ENCODE results near the gene ATAD3B.

Gene ATAD3B

DNA sequence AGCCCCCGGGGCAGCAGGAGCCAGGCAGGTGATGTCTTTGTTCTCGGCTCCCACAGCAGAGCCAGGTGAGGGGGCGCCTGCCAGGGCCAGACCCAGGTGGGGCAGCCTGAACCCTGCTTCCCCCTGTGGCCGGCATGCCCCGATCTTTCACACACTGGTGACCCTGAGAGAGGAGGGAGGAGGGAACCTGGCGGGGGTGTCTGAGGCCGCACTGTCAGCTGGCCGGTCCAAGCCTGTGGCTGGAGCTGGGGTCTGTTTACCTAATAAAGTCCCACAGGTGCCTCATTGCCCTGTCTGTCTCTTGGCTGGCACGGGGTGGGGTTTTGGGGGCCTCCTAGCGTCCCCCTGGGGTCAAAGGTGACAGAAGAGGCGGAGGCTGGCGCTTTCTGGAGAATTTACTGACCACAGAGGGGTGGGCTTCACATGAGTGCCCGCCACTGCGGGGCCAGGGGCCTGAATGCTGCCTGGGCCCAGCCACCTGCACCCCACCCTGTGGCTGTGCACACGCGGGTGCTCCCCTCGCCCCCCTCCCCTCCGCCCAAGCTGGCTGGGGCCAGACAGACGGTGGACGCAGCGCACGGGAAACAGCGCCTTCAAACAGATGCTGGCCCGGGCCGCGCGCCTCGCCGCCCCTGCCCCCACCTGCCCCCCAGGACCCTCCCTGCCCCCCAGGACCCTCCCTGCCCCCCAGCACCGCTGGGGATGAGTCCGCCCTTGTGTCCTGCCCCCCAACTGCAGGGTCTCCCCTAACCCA is 63.0 kb downstream of the ATAD3B start:
- no peak for DNase-seq (ENCODE audit: low read depth in 3 of 3)

DNA sequence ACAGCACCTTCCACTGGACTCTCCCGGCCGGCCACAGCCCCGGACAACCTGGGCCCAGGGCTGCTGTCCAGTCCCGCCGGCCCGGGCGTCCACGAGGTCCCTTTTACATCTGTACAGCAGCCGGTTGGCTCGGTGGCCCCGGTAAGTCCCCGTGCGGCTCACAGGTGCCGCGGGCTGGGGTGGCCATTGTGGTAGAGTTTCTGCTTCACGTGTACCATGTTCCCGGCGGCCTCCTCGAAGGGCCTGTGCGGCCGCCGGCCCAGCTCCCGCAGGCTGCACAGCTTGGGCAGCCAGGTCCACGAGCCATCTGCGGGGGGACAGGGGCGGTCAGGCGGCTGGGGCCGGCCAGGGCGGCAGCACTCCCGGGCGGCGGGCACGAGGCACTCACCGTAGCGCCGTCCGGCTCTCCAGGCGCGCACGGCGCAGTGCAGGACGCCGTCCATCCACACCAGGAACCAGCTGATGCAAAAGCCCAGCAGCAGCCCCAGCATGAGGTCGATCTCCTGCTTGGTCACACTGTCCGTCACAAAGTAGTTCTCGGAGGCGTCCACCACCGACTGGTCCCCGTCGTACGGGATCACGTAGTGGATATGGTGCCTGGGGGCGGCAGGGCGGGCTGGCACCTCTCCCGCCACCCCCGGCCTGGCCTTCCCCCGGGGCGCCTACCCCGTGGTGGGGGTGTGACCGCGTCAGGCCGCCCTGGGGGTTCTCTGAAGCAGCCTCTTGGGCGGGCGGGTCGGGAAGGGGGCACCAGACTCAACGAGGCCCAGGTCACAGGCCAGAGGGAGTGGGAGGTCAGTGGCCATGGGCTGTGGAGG is 63.8 kb downstream of the ATAD3B start:
- no peak for DNase-seq (ENCODE audit: low read depth in 3 of 3)

DNA sequence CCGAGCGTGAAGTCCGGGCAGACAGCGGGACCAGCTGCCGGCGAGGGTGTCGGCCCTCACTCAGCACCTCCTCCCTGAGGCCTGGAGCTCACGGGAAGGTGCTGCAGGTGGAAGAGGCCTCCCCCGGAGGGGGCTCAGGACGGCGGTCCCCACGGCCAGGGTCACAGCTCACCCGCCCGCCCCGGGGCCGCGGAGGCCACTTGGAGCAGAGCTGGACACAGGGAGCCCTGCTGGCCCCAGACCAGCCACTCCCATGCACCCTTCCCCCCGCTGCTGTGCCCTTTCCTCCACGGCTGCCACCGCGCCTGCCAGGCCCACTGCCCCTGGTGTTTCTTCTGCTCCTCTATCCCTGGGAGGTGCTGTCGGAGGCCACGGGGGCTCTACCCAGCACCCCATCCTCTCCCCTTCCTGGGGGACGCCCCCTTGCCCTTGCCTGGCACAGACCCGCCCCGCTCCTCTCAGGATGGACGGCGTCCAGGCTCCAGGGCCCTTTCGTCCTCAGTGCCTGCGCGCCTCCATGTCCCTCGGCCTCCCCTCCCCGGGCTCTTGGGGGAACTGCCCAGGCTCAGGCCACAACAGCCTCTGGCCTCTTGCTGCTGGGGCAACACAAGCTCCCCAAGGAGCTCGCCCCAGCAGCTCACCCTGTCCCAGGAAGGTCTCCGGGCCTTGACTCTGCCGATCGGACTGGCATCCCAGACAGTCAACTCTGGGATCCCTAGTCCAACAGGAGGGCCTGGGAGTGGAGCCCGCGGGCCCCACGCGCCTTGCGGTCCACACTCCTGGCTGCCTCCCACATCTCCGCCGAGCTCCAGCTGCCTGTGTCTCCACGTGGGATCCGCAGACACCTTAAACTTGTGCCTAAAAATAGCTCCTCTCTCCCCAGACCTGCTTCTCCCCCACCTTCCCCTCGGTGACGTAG is 64.7 kb downstream of the ATAD3B start:
- DNase-seq (ENCODE audit: low read depth in 3 of 3): no peak

DNA sequence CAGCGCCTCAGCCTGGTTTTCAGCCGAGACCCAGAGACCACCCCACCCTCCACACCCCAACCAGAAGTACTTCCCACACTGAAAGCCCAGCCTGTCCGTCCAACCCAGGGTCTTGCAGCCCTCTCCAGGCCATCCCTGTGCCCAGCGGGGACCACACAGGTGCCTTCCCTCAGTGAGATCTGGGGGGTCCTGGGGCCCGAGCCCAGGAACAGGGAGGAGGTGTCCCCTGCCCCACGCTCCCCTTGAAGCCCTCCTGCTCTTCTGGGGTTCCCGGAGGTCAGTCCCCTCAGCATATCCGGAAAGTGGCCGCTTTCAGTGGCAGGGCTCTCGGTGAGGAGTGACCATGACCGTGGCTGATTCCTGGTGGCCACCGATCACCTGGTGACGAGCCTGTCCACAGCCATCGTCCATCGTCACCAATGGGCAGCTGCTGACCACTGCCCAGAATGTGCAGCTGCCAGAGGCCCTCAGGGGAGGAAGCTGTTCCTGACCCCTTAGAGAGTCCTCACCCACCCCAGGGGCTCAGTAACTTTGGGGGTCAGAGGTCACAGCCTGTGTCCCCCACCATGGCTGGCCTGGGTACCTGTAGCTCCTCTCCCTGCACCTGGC is 65.5 kb downstream of the ATAD3B start:
- DNase-seq (ENCODE audit: low read depth in 3 of 3): no peak

DNA sequence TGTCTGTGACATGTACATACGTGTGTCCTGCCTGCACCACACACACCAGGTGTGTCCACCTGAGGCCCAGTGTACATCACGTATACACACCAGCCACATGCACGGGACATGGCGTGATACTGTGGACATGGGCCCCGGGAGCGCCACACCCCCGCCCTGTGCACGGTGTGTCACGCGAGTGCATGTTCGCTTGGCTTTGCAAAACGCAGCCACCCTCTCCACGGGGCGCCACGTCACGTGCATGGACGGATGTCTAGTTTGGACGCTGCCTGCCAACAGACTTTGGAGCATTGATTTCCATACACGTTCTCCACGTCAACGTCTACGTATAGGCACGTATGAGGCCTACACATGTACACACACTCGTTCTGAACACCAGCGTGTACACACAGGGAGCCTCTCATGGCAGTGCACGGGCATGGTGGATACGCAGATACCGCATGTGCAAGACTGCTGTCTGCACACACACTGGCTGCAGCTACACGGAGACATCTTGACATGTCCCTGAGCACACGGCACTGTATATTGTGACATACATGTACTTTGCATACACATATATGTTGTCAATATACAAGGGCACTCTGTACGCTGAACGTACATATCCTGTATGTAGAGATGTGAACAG is 66.2 kb downstream of the ATAD3B start:
- no peak for DNase-seq (ENCODE audit: low read depth in 3 of 3)

DNA sequence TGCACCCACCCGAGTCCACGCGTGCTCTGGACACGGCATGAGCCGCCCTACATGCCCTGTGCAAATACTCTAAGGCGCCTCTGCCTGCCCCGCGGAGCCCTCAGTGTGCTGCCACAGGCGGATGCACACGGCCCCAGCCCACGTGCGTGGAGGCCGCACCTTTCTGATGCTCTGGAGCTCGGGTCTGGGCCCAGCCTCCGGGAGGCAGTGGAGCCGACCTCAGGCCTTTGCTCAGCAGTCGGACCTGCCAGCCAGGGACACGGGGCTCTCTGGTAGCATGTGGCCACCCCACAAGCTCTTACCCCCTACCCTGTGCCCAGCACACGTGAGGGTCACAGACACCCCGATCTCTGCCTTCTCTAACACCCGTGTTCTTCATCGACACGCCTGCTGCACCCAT is 66.8 kb downstream of the ATAD3B start:
- DNase-seq (ENCODE audit: low read depth in 3 of 3): no peak

DNA sequence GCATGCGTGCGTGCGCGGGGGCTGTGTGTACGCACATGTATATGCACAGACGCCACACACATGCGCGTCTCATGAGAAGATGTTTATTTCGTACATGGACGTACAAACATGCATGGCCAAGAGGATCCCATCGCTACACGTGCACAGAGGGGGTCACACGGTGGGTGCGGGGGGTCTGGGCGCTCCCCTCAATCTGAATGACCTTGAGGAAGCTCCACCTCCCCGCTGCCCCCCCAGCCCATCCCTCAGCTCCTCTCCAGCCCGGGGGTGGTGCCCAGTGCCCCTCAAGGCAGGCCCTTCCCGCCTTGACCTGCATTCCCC is 67.4 kb downstream of the ATAD3B start:
- no peak for DNase-seq (ENCODE audit: low read depth in 3 of 3)

DNA sequence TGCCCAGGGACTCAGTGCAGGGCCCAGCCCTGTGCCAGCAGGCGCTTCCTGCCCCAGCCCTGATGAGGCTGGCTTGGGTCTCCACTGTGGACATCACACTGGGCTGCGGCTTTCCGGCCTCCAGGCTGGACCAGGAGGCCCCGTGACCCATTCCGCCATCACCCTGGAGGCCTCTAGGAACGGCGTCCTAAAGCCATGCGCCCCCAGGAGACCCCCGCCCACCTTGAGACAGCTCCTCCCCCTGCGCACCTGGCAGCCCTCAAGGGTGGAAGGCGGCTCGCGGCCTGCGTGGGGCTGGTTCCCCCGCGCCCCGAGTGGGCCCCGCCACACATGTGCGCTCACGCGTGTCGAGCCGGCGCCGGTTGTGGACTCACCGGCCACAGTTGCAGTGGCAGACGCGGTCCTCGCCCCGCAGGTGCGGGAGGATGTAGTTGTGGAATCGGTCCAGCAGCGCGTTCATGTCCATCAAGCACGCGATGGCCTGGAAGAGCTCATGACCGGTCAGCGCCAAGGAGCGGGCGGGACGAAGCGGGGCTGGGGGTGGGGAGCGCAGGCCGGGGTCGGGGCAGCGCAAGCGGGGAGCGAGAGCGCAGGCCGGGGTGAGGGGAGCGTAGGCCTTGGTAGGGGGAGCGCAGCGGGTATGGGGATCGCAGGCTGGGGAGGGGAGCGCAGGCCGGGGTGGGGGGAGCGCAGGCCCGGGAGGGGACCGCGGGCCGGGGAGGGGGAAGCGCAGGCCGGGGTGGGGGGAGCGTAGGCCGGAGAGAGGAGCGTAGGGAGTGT is 67.9 kb downstream of the ATAD3B start:
- DNase-seq (ENCODE audit: low read depth in 3 of 3): no peak

DNA sequence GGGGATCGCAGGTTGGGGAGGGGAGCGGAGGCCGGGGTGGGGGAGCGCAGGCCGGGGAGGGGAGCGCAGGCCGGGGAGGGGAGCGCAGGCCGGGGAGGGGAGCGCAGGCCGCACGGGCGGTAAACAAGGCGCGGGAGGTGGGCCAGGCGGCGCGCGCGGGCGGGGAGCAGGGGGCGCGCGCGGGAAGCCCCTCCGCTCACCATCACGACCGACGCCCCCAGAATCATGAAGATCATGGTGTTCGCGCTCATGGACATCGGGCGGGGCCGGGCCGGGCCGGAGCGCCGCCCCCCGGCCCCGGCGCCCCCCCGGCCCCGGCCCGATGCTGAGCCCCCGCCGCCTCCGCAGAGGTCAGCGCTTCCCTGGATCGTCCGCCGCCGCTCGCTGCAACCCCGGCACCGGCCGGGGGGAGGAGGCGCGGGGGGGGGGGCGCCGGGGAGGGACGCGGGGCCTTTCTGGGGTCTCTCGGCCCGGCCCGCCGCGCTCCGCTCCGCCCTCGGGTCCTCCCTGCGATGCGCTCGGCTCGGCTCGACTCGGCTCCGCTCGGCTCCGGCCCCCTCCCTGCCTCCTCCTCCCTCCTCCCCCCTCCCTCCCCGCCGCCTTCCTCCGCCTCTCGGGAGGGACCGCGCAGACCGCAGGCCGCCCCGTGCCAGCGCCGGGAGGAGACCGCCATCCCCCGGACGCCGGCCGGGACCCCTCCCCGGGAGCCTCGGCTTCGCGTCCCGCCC is 68.7 kb downstream of the ATAD3B start, which contains the start of gene TMEM240:
Gene TMEM240, minus strand, starts transcription at position 535 of the 728 bp plus-strand sequence. Its CDS starts 278 bp downstream, at position 257.
- peak; percentile 32 to 38 (median 34) for DNase-seq (ENCODE audit: low read depth in 3 of 3)

DNA sequence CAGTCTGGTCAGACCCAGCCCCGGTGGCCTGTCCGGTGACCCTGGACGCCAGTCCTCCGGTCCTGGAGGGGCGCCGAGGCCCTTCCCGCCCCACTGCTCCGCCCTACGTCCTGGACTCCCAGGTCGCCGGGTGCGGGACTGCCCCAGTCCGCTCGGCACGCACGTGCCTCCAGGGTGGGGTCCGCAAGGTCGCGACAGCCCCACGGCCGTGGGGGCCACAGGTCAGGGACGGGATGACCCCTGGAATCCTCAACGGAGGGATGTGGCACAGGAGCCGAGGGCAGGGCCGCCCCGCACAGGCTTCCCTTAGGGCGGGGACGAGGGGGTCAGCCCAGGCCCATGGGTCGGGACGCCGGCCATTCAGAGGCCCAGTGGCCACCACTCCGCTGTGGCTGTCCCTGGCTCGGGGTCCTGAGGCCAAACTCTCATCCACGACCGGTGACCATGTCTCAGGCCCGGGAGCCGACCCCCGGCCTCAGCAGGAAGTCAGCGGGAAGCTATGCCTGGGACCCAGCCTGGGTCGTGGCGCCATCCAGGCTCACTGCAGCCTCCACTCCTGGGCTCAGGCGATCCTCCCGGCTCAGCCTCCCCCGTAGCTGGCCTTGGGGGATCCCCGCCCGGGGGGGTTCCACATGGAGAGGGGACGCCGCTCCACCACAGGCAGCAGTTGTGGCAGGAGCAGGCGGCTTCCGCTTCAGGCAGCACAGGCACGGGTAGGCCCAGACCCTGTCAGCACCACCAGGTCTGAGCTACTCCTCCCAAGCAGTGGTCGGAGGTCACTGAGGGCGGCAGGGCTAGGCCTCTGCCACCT is 69.5 kb downstream of the ATAD3B start:
- DNase-seq (ENCODE audit: low read depth in 3 of 3): no peak

DNA sequence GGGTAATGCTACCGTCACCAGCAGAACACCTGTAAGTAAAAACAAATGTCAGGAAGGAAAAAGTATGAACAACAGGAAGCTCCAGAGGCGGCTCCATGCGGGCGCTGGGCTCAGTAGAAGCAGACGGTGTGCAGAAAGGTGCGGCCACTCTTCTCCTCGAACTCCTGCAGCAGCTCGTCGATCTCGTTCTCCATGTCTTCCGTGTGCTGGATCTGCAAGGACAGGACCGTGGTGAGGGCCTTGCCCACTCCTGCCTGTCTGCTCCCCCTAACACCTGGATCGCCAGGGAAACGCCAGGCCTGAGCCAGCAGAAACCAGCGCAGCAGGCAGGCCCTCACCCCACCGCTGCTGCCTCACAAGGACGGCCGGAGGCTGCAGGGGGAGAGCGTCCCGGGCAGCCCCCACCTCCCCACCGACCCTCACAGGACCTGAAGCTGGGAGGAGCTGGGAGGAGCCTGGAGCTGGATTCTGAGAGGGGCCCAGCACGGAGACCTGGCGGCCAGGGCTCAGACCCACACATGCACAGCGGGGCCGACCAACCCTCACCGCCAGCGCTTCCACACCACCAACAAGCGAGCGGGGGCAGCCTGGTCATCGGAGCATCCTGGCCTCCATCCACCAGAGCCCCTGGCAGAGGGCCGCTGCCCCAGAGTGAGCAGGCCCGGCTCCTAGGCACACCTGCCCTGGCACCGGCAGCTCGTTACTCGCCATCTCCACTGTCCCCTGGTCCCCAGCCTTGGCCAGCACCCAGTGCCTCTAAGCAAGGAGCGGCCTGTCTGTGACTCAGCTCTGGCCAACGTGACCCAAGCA is 70.6 kb downstream of the ATAD3B start:
- DNase-seq (ENCODE audit: low read depth in 3 of 3): no peak

DNA sequence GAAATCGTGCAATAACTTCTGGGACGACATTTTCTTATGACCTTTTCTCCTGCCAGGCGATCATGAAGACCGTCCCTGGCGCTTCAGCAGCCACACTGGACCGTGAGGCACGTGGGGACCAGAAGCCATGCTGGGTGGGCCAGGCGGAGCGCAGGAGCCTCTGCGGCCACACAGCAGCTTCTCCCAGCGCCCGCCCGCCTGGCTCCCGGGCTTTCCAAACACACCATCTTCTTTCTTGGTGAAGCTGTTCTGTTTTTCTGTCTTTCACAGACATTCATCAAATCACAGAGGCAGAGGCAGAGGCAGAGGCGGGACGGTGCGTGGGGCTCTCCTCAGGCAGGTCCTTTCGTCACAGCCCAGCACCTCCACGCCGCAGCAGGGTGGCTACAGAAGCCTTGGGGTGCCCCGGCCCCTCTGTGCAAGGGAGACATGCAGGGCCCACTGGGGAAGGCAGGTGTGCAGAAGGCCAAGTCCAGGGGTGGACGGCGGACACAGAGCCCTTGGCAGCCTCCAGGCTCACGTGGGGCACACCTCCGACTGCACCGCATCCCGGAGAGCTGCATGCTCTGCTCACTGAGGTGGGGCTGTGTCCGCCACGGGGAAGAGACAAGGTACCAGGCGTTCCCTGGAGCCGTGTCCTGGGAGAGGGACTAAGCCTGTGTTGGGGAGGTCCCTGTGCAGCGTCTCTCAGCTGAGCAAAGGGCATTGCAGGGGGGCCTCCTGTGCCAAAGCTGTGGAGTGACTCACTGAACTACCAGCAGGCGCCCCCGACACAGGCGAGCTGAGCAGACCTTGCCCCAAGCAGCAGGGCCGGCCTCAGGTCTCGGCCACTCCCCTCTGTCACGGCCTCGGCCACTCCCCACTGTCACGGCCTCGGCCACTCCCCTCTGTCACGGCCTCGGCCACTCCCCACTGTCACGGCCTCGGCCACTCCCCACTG is 71.5 kb downstream of the ATAD3B start:
- no peak for DNase-seq (ENCODE audit: low read depth in 3 of 3)

DNA sequence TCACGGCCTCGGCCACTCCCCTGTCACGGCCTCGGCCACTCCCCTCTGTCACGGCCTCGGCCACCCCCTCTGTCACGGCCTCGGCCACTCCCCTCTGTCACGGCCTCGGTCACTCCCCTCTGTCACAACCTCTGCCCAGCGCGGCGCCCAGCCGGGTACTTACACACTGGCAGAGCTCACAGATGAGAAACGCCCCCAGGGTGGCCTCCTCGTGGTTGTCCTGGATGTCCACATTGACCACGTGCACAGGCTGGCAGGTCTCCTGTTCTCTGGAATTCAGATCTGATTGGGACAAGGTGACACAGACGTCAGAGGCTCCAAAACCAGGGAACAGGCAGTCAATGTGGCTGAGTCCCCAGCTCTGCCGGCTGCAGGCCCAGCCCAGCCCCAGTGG is 72.1 kb downstream of the ATAD3B start:
- no peak for DNase-seq (ENCODE audit: low read depth in 3 of 3)

DNA sequence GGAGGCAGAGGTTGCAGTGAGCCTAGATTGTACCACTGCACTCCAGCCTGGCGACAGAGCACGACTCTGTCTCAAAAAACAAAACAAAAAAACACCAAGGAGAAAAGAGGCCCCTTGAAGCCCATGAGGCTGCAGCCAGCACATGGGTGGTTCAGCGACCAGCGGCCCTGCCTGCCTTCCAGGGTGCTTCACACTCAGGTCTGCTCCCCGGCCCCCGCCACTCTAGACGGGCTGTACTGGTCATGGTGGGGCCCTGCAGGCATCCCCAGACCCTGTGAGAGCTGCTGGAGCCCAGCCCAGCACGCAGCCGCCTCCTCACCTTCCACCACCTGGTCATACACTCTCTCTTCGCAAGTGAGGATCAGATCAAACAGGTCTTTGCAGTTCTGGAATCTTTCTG is 73.0 kb downstream of the ATAD3B start:
- DNase-seq (ENCODE audit: low read depth in 3 of 3): no peak

Data from stimulated activated CD4-positive, alpha-beta T cell treated with anti-CD3 and anti-CD28 coated beads, TNF-alpha, amount 100 ng/mL, for 4 hours (primary cell).